Suppressor macrophage treated with lipopolysaccharide for 1 hour (primary cell): ENCODE measurements around the gene BEGAIN.

ENCODE experiments used
- DNase-seq, 3 donors: peaks; one replicate each; pipeline ENCODE4 v3.0.0-alpha.2; 2020 to 2022

Gene BEGAIN

DNA sequence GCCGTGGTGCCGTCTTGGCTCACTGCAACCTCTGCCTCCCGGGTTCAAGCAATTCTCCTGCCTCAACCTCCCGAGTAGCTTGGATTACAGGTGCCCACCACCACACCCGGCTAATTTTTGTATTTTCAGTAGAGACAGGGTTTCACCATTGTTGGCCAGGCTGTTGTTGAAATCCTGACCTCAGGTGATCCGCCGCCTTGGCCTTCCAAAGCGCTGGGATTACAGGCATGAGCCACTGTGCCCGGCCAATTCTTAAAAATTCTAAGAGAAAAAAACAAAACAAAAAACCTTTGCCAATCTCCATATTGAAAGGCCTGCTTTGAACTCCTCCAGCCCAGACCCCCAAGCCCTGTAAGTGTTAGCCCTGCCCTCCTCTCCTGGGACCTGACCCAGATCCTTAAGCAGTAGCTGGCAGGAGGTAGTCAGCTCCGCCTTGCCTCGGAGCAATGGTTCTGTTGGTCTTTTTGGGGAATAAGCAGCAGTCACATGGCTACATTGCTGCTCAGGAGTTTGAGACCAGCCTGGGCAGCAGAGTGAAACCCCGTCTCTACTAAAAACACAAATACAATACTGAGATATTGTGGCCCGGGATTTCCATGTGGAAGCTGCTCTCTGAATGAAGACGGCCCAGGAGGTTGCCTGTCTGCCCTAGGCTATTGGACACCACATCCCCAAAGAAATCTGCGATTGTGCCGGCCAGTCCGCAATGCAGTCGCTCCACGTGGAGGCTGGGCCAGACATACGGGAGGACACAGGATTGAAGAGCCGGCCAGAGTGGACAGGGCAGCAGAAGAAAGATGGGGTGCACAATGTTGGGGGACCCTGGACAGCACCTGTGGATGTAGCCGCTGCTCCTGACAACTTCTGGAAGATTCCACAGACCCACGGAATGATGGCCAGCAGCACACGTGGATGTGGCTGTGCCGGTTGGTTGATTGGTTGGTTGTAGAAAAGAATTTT is 28.8 kb upstream of the BEGAIN start:
- no peak for DNase-seq

DNA sequence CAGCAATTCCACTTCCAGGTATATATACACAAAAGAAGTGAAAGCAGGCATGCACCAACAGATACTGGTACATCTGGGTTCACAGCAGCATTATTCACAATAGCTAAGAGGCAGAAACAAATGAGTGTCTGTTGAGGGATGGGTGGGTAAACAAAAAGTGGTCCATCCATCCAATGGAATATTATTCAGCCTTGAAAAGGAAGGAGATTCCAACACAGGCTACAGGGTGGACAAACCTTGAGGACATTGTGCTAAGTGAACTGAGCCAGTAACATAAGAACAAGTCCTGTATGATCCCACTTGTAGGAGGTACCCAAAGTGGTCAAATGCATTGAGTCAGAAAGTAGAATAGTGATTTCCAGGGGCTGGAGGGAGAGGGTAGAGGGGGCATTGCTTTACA is 27.6 kb upstream of the BEGAIN start:
- no peak for DNase-seq

DNA sequence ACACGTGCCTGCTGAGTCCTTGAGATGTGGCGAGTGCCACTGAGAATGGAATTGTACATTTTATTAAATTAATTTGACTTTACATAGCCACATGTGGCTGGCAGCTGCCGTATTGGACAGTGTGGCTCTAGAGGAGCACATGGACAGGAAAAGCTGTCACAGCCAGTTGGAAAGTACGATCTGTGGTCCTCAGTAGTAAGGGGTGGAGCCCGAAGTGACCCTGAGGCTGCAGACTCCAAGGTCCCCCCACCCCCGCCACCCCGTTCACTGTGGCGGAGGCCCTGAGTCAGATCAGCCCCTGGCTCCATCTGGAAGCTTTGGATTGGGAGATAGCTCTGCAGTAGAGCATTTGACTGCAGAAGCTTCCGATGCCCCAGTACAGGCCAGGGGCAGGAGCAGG is 25.8 kb upstream of the BEGAIN start:
- DNase-seq: no peak

DNA sequence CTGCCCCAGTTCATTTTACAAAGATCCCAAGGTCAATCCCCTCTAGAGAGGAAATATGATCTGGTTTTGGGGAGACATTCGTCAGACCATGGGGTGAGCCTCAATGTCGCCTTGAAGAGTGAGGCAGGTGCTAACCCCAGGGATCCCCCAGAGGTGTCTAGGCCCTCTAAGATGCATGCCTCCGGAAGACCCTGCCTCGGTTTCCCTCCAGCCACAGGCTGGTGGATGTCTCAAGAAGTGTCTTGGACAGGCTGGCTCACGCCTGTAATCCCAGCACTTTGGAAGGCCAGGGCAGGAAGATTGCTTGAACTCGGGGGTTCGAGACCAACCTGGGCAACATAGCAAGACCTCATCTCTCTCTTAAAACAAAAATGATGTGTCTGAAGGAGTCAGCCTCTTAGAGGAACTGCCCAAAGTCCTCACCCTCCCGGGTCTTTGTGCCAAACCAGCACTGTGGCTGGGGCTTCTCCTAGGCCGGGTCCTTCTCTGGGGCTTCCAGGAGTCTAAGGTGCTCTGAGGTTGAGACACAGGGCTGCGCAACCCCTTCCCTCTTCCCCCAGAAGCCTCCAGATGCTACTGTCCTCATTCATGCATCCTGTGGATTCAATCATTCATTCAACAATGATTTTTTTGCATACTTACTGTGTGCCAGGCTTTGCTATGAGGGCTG is 24.7 kb upstream of the BEGAIN start:
- DNase-seq: no peak

DNA sequence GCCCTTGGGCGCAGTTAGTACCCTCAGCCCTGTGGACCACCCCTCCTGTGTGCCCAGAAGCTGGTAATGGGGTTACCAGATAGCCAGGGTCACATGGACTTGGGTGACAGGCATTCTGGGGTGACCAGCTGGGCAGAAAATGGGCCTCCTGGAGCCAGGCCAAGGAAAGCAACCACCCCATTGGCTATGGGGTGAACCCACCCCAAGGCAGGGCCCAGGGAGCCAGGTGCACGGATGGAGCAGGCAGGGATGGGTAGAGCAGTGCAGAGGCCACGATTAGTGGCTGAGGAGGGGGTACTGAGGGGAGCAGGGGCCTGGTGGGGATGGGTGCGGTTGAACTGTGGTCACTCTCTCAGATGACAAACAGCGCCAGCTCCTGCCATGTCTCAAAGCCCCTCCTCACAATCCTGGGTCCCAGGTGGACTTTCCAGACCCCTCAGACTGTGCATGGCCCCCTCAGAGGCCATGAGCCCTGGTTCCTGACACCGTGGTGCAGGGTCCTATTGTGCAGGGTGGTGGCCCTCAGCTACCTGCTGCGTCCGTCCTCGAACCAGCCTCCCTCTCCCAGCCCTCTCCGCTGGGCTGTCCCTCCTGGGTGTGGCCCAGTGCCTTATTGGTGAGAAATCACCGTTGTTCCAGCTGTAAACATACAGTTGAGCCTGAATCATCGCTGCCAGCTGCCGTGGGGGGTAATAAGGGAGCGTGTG is 23.4 kb upstream of the BEGAIN start:
- DNase-seq: peak in 1 of 3 donors; percentile 12

DNA sequence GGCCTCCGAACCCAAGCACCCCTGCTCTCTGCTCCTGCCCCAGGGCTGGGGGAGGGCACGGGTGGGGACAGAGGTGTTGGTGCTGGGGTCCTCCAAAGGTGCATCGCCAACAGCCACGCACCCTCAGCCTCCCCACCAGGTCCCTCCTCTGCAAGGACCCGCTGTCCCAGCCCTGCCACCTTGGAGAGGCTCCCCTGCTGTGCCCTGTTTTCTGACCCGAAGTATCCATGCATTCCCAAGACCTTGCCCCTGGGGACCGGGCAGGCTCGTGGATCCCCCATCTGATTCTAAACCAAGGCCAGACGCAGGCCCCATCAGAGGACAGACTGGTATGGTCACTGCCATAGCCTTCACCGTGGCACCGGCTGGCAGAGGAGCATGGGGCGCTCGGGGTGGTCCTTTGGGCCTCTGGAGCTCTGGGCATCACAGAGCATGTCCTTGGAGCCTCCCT is 22.7 kb upstream of the BEGAIN start:
- DNase-seq: no peak

DNA sequence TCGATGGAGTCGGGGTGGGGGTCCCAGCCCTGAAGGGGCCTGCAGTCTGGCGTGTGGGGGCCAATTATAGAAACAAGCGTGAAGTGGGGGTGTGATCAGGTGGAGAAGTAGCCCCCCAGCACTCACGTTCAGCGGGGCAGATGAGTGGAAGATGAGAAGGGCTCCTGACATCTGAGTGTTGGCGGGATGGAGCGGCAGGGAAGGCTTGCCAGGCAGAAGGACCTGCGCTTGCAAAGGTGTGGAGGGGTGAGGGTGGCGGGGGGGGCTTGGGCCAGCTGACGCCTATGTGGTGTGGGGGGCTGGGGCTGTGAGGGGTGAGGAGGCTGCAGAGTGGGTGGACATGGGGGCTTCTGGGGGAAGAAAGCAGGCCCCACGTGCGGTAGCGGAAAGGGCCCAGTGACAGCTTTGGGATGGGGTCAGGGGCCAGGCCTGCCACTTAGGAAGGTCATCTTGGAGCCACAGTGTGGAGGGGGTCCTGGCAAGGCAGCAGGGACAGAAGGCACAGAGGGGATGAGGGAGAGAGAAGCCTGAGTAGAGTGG is 22.2 kb upstream of the BEGAIN start:
- no peak for DNase-seq

DNA sequence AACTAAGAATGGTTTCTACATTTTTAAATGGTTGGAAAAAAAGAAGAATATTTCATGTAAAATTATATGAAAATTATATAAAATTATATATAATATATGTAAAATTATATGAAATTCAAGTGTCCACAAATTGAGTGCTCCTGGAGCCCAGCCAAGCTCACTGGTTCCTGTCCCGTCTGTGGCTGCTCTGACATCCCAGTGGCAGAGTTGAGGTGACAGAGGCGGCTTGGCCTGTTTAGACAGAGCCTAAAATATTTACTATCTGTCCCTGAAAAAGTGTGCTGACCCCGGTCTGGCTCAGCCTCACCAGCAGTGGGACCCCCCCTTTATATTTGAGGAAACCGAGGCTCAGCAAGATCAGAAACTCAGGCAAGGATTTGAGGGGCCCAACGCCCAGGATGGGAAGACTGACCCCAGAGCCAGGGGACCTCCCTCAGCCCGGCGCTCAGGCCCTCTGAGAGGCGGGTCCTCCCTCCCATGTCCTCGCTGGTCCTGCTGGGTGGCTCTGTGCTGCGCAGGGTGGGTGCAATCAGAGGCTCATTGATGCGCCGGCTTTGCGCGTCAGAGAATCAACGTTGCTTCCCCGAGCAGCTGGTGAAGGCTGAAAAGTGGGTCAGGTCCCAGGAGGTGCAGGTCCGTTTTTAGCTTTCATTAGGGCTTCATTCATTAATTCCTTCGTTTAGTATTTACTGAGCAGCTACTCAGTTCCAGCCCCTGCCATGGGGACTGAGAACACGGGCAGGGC is 21.5 kb upstream of the BEGAIN start:
- no peak for DNase-seq

DNA sequence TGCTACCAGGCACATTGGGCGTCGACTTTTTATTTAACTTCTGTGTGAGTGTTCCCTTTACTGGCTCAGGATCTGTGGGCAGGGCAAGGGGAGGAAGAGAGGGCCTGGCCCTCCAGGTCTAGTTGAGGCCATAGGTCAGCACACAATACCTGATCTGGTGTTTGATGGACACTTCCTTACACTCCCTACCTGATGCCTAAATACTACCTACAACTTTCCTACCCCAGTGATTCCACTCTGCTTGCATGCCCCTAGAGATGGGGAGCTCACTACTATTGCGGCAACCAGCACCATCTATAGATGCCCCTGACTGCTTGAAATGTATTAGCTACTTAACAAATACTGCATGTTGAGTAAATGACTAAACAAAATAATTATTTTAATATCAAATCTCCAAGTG is 20.8 kb upstream of the BEGAIN start:
- DNase-seq: no peak

DNA sequence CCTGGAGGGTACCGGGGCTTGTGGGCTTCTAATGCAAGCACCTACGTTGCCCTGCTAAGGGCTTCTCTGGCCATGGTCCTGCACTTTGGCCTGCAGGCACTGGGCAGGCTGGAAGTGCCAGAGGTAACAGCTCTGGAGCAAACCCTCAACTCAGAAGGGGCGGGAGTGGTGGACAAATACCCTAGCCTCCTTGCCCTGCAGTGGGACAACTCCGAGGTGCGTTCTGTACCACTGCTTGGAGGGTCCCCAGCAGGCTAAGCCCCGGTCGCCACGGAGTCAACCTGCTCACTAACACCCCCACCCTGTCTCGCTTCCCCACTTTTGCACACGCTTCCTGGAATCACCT is 20.4 kb upstream of the BEGAIN start:
- no peak for DNase-seq

DNA sequence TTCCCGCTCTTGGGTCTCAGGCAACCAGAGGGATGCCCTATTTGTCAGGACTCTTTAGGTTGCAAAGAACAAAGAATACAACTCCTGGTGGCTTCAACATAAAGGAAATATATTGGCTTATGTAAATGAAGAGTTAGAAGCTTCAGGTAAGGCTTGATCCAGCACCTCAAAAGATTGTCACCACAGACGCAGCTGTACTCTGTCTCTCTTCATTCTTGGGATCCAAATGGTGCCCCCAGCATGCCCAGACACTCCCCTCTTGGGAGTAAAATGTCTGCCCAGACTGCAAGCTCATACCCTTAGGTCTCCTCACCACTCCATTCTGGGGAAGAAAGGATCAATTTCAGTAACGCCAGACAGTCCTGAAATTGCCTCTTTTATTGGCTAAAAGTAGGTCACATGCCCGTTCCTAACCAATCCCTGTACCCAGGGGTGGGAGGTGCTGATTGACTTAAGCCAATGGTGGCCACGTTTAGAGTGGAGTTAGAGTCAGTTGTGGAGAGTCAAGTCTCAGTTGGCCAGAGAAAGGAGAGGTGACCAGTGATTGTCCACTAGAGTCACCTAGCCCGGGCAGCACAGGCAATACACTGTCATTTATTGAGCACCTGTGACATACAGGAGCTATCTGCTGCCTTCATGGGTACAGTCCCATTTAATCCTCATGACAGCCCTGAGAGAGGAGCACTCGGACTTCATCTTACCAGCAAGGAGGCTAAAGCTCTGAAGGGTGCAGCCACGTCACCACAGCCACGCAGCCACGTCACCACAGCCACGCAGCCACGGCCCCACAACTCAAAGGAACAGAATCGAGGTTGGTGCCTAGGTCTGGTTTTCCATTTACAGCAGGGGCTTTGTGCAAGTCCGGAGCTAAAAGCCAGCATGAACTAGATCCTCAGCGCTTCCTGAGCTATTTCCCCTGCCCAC is 19.7 kb upstream of the BEGAIN start:
- DNase-seq: no peak

DNA sequence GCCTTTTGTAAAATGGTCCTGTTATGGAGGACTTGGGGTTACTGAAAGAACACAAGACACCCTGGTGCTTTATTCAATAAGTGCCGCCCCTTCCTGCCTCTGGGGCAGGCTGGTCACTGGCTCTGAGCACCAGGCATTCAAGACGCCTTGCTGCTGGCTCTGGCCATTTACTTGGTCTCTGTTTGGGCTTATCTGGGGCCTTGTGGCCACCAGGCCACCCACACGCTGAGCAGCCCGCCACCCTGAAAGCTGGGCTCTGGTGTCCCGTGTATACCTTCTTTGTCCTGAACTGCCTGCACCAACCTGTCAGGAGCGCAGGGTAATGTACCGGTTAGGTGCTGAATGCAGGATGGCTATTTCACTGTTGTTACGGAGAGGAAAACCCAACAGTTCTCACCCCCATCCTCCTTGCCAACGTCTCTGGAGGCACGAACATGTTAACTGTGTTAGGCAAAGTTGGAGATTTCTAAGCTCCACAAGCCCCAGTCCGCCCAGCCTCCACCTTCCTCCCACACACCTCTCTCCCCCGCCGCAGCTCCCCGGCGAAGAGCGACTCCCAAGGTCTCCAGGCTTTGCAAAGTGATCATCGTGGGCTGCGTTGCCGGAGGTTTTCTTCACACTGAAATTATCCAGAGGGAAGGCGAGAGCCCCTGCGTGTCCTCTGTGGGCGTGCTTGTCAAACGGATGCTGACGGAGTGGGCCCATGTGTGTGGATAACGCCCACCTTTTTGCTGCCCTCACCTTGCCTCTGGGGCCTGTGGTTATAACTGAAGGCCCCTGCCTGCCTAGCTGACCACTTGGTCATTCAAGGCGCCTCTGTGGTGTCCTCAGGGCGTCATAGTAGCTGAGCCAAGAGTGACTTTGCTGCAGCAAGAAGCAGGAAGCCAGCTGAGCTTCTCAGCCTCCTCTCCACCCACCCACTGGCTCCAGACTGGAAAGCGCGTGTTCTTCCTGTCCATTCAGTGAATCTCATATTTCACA is 18.8 kb upstream of the BEGAIN start:
- no peak for DNase-seq

DNA sequence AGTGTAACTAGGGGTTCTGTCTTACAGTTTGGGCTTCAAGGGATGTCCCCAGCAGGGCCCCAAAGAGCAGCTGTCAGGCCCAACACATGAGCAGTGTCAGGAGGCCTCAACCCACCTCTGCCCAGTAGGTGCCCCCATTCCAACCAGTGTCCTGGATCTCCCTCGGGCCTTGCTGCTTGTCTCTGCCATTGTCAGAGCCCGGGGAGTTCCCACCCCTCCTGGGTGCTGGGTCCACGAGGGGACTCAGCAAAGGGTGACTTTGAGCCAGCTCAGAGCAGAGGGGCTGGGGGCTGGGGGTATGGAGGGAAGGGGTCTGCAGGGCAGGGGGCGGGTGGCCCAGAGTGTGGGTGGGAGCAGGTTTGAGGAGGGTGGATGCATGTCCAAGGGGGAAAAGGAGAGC is 18.0 kb upstream of the BEGAIN start:
- no peak for DNase-seq

DNA sequence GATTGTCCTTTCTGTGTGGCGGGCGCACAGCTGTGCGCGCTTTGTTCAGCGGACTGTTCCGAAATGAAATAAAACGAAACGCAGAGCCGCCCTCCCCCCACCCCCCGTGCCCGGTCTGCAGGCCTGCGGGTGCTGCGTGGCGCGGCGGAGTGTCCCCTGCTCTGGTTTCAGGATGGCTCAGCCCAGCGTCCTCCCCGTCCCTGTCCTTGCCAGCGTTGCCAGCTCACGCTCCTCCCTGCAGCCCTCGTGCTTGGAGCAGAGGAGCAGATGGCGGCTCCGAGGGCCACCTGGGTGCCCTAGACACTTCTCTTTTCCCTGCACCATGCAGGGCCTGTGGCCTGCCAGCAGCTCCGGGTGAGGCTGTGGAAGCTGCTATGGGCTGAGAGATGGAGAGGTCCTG is 17.5 kb upstream of the BEGAIN start:
- DNase-seq: no peak

DNA sequence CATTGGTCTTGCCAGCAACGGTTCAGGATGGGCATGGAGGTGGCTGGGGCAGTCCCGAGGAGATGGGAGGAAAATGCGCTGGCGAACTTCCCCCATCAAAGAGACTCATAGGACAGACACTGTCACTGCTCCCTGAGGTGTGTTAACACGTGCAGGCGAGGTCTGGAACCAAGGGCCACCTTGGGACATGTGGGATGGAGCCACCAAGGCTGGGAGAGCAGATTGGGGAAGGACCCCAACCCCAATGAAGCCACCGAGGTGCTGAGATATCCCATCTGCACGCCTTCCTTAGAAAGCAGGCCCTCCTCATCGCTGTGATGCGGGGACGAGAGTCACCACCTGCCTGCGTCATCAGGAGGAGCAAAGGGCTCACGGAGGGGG is 16.9 kb upstream of the BEGAIN start:
- DNase-seq: no peak

DNA sequence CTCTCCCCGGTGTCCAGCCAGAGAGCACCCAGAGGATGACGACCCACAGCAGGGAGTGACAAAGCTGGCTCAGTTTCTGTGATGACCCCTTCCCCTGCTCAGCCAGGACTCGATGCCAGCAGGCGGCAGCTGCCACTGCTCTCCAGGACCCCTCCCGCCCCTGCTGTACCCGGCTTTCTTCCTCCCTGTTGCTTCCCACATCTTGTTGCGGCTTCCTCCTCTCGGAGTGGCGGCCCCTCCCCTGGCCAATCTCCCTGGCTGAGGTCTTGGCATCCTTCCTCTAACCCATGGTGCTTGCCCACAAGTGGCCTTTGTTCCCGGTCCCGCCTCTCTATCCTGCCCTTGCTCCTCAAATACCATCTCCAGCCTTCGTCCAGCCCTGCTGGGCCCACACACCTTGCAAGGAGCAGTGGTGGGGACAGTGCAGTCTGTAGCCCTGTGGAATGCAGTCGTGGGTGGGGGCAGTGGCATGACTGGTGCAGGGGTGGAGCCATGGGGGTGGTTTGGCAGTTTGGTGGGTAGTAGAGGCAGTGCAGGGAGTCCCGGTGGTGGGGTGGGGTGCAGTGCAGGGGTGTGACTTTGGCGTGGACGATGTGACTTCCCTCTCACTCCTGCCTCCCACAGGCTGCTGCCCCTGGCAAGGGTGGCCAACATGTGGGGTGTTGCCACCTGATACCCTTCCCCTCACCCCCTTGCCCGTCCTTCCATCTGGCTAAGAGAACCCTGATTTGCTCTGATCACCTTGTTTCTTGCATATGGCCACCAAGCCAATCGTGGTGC is 16.3 kb upstream of the BEGAIN start:
- no peak for DNase-seq

DNA sequence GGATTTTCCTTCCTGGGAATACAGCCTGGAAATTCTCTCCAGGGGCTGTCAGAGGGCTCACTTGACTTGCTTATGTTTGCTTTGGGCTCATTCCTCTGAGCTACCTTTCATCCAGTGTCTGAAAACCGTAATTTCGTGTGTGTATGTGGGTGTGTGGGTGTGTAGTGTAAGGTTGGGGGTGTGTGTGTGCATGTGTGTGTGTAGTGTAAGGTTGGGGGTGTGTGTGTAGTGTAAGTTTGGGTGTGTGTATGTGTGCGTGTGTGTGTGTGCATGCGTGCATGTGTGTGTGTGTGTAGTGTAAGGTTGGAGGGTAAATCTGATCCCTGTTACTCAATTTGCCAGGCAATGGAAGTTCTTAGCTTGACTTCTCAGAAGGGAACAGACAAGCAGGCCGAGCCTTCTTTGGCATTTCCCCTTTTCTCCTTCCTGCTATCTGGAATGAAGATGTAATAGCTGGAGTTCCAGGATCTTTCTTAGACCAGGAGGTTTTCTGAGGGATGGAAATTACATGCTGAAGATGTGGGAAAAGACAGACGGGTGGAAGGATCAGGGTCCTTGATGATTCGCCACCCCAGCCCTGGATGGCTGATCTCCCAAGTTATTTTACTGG is 15.5 kb upstream of the BEGAIN start:
- peak; percentile 36 to 39 (median 38) for DNase-seq

DNA sequence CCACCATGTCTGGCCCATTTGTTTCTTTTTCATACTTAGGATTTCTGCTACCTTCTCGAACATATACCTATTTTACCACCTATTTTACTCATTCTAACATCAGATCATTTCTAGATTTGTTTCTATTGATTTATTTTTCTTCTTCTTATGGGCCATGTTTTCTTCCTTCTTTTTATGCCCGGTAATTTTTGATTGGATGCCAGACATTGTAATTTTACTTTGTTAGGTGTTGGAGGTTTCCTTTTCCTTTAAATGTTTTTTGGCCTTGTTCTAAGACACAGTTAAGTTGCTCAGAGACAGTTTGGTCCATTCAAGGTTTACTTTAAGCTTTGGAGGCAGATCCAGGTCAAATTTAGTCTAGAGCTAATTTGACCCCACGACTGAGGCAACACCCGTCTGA is 14.7 kb upstream of the BEGAIN start:
- DNase-seq: no peak

DNA sequence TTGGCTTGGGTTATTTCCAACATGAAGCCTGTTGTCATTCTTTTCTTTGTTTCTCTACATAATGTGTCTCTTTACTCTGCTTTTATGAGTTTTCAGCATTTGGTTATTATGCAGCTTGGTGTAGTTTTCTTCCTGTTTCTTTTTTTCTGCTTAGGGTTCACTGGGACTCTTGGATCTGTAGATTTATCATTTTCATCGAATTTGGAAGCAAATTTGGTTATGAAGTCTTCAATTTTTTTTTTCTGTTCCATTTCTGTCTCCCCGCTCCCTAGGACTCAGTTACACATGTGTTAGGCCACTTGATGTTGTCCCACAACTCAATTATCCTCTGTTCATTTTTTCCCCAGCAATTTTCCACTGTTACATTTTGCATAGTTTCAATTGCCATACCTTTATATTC is 13.8 kb upstream of the BEGAIN start:
- DNase-seq: no peak
